HG02763 (cell line): ENCODE measurements around the gene JUP.

Experiments used
- ATAC-seq: cut with Tn5 transposase; IDR thresholded peaks from one replicate; pipeline ENCODE4 v1.9.1; 2021; ENCODE audit warnings: mild to moderate bottlenecking, moderate library complexity; ENCODE audit not compliant: unreplicated experiment

JUP gene

DNA sequence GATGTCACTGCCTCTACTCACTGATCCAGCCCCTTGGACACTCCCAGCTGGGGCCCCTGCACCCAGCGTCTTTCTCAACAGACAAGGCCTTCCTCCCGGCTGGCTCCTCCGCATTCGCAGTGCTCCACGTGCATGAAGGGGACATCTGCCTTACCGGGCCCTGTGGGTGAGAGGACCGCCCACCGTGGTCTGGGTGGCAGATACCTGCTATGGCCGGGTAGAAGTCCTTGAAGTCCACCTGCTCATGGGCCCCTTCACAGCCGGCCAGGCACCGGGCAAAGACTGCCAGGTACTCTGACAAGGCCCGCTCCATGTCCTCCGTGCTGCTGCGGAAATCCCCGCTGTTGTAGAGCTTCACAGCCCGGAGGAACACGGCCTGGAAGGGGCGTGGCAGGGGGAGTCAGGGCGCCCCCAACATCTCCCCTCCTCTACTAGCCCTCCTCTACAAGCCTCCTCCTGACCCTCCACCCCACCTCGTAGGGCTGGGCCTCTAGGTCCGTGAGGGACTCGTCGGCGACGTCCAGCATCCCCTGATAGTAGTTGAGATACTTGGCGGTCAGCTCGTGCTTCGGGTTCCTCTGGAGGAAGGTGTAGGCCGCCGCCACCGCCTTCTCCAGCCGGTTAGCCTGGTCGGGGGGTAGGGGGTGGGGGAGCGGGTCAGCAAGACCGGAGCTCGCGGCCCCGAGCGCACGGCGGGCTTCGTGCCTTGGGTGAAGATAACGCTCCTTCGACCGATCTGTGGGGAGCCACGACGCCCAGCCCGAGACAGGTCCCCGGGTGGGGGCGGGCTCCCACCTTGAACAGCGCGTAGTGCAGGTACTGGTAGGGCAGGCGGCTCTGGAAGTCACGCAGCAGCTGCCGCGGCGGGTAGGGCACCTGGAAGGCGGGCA, 24.4 kb upstream of the JUP start:
- no peak for ATAC-seq

DNA sequence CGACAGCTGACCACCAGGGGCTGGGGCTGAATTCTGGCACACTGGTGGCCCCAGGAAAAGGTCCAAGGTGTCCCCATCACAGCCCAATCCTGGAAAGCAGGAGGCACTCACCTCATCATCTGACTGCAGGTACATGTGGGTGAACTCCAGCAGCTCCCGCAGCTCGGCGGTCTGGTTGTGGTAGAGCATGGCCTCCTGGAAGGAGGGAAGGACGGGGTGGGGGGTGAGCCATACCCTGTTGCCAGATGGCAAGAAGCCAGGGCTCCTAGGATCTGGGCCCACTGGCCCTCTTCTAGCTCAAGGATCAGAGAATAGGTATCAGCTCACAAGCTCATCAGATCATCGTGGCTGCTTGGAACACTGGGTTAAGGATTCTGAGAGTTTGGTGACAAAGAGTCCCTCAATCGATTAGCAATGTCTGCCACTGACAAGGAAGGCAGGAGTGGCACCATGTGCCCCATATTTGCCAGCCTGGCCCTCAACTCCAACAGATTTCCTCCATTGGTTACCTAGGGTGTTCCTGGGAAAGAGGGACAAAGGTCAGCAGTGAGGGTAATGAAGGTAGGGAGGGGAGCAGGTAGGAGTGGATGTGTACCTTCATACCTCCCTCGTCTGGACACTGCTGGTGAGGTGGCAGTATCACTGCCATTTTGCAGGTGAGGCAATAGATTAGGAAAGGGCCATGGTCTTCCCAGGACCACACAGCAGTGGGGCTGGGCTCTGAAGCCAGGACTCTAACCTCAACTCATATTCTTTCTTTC, 20.4 kb upstream of the JUP start:
- no peak for ATAC-seq

GRCh38 chr17:41803049-41804020, 16.8 kb upstream of the JUP start:
- ATAC-seq: no peak

- ATAC-seq: no peak
Measured at GRCh38 chr17:41801374-41802271, 15.1 kb upstream of the JUP start.

DNA sequence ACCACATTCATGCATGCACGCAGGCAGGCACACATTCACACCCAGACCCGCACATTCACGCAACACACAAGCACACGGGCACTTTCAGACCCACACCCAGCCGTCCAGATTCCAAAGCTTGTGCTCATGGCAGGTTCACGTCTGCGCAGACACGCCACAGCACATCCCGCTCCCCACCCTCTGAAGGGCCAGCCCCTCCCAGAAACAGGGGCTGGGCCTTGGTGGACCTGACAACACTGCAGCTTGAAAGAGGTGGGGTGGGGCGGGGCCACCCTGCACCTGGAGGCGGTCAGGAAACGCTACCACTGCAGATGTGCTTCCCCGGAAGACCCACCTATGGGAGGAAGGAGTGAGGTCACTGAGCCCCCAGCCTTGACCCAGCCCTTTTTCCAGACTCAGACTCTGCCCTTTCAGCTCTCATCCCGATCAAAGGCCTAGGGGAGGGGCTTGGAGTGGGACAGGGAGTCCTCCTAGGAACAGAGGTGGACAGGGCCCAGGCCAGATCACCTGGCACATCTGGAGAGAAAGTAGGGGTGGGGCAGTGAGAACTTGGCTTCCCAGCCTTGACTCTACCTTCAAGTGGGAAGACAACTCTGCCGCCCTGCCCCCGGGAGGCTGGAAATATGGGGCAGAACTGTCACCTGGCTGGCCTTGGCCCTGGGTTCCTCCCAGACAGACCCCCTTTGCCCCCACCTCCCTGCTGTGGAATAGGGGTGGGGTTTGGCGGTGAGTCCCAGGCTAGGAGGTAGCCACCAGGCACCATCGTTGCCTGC, 14.3 kb upstream of the JUP start:
- no peak for ATAC-seq

GRCh38 chr17:41799366-41799765, 12.9 kb upstream of the JUP start:
- no peak for ATAC-seq

DNA sequence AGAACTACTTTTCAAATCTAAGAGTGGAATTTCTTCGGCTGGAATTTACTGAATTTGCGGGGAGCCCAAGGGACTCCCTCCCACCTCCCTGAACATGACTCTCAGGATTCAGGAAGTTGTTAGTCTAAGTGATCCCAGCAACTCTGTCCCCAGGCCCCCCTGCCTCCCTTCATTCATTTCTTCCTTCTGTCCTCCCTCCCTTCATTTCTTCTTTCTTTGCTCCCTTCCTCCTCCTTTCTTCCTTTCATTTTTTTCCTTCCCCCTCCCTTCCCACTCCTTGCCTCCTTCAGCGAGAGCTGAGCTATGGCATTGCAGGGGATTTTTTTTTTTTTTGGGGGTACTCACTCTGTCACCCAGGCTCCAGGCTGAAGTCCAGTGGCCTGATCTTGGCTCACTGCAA, 10.9 kb upstream of the JUP start:
- no peak for ATAC-seq

- ATAC-seq: no peak
Measured at GRCh38 chr17:41796121-41796895, 9.8 kb upstream of the JUP start.

DNA sequence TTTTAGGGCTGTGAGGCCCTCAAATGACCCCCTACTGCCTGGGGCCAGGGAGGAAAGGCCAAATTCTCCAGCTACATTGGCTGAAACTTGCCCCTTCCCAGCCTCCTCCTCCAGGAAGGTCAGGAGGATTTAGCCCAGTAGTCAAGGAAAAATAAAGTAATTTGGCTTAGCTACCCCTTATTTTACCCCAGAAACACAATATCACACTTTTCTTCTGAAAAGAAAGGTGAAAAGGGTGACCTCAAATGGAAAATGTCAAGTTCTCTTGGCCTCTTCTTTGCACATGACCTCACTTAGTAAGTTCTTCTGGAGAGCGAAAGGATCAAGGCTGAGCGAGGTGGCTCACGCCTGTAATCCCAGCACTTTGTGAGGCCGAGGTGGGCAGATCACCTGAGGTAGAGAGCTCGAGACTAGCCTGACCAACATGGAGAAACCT, 8.0 kb upstream of the JUP start:
- no peak for ATAC-seq

DNA sequence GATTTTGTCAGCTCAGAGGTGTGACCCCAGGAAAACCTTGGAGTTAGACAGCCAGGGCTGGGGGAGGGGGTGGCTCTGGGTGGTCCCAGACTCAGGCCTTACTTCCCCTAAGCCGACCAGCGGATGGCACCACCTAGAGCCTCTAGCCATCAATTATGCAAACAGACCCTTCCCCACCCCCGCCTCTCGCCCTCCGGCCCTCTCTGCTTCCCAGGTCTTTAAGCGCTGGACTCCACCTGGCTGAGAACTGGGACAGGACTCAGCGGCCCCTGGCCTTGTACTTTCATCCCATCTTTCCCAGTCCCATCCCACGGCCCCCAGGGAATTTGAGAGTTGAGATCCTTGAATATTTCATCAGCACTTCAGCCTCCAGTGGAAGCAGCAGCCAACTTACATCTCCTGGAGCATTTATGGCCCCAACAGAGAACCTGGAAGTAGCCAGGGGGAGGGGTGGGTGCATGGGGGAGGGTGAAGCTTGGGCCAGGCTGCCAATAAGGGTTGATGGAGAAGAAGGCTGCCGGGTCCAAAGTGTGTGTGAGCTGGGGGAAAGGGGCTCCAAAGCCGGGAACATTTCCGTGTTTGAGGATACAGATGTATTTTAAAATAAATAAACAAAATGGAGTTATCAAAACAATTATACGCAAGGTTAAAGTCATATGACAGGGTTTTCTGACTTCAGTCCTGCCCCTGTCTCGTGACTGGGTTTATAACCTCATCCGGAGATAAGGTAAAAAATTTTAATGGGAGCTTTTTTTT, 7.5 kb upstream of the JUP start:
- ATAC-seq: no peak

- no peak for ATAC-seq
Measured at GRCh38 chr17:41792845-41793783, 6.6 kb upstream of the JUP start.

- ATAC-seq: no peak
Measured at GRCh38 chr17:41787021-41787418, 509 bp upstream of the JUP start.

DNA sequence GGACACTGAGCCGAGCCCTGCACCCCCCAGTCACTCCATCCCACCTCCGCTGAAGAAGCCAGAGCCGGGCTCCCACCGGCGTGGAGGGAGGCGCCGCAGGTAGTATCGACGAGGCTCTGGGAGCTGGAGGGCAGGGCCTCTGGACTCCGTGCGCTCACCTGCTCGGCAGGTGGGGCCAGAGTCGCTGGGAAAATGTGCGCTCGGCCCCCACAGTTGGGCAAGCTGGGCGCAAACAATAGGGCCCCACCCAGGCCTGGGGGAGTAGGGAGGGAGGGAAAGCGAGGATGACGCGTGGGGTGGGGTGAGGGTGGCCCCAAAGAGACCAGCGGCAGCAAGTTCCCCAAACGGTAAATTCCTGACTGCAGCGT, 668 bp downstream of the JUP start:
- no peak for ATAC-seq

GRCh38 chr17:41785091-41785858, 1.2 kb downstream of the JUP start:
- no peak for ATAC-seq

DNA sequence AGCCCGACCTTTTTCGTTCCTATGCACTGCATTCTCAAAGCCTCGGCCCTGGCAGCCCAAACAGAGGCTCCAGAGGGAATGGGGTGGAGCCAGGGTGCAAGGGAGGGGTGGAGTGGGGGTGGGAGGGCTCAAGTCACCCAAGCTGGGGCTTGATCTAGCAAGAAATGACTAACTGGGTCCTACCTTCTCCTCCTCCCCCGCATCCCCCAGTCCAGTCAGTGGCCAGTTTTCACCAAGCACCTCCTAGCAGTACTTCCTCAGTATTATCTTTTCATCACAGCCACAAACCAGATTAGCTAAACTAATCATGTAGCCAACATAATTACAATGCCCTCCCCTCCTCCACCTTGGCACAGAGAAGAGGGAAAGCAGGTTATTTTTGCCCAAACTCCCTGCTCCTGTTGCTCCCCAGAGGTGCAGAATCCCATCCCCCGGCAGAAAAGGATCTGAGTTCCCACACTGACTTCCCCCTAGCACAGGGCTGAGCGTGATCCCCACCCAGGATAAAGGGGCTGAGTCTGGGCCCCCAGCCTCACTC, 2.2 kb downstream of the JUP start:
- no peak for ATAC-seq

DNA sequence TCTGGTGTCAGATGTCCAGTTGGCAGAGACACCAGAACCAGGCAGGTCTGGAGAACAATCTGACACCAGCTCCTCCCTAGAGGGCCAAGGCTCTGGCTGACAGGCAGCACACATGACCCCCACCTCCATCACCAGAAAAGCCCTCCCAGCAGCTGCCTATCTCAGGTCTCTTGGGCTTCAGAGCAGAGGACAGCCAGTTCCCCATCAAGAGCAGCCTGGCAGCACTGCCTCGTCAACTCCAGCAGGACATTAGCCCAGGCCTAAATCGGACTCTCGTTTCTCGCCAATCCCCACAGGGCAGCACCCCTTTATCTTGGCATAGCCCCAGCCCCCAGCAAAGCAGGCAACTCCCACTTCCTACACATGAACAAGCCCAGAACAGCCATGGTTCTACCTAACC, 4.4 kb downstream of the JUP start:
- ATAC-seq: no peak
